ENCODE results near the gene GVQW3.

GVQW3 gene

GRCh38 chr11:76444384-76445120, 63.4 kb downstream of the GVQW3 start, which contains the start of gene EMSY:
EMSY (plus strand) TSS chr11:76445018; CDS start chr11:76446939, 1,921 bp downstream.
- TF ChIP-seq REST (IDR thresholded peaks at IDR 0.05; ENCODE audit: insufficient read depth in 1 of 2, low read depth in 2 of 2, low read length in 2 of 2) (peak in 1 of 2 experiments; percentile 61; a peak in 1 of 4 replicates), SIN3A (IDR thresholded peaks at IDR 0.05; ENCODE audit: borderline replicate concordance, insufficient read depth, low read length) (peak; percentile 81; the same call in 1 of the 2 replicates), TAF1 (IDR thresholded peaks at IDR 0.05; ENCODE audit: borderline replicate concordance, insufficient read depth, low read length) (peak; percentile 99), FOXP2 (optimal IDR thresholded peaks at IDR 0.05; ENCODE audit: borderline replicate concordance, extremely low read depth, extremely low read length, insufficient read depth) (no peak), POLR2AphosphoS5 (IDR thresholded peaks at IDR 0.05; ENCODE audit: low read depth, low read length) (peak; percentile 99)

GRCh38 chr11:76445121-76446084, 64.3 kb downstream of the GVQW3 start:
- TF ChIP-seq REST (IDR thresholded peaks at IDR 0.05; ENCODE audit: insufficient read depth in 1 of 2, low read depth in 2 of 2, low read length in 2 of 2), result no peak
- TF ChIP-seq SIN3A (IDR thresholded peaks at IDR 0.05; ENCODE audit: borderline replicate concordance, insufficient read depth, low read length), result peak; percentile 41; the same call in 1 of the 2 replicates
- peak; percentile 6 for TF ChIP-seq FOXP2 (optimal IDR thresholded peaks at IDR 0.05; ENCODE audit: borderline replicate concordance, extremely low read depth, extremely low read length, insufficient read depth)
- peak; percentile 66; the same call in 1 of the 2 replicates for TF ChIP-seq POLR2AphosphoS5 (IDR thresholded peaks at IDR 0.05; ENCODE audit: low read depth, low read length)
- no peak for TF ChIP-seq TAF1 (IDR thresholded peaks at IDR 0.05; ENCODE audit: borderline replicate concordance, insufficient read depth, low read length)

GRCh38 chr11:76448506-76448905, 67.4 kb downstream of the GVQW3 start:
- TF ChIP-seq POLR2AphosphoS5 (IDR thresholded peaks at IDR 0.05; ENCODE audit: low read depth, low read length), result no peak
- TF ChIP-seq SIN3A (IDR thresholded peaks at IDR 0.05; ENCODE audit: borderline replicate concordance, insufficient read depth, low read length), result no peak
- no peak for TF ChIP-seq REST (IDR thresholded peaks at IDR 0.05; ENCODE audit: insufficient read depth in 1 of 2, low read depth in 2 of 2, low read length in 2 of 2)
- TF ChIP-seq TAF1 (IDR thresholded peaks at IDR 0.05; ENCODE audit: borderline replicate concordance, insufficient read depth, low read length), result no peak
- TF ChIP-seq FOXP2 (optimal IDR thresholded peaks at IDR 0.05; ENCODE audit: borderline replicate concordance, extremely low read depth, extremely low read length, insufficient read depth), result no peak

GRCh38 chr11:76453248-76453647, 72.1 kb downstream of the GVQW3 start:
- TF ChIP-seq REST (IDR thresholded peaks at IDR 0.05; ENCODE audit: insufficient read depth in 1 of 2, low read depth in 2 of 2, low read length in 2 of 2), result no peak
- TF ChIP-seq TAF1 (IDR thresholded peaks at IDR 0.05; ENCODE audit: borderline replicate concordance, insufficient read depth, low read length), result no peak
- no peak for TF ChIP-seq FOXP2 (optimal IDR thresholded peaks at IDR 0.05; ENCODE audit: borderline replicate concordance, extremely low read depth, extremely low read length, insufficient read depth)
- no peak for TF ChIP-seq SIN3A (IDR thresholded peaks at IDR 0.05; ENCODE audit: borderline replicate concordance, insufficient read depth, low read length)
- no peak for TF ChIP-seq POLR2AphosphoS5 (IDR thresholded peaks at IDR 0.05; ENCODE audit: low read depth, low read length)

Measured in PFSK-1 (cell line).